Neuronal stem cell (in vitro differentiated cells): Measurements from ENCODE around the gene MYCBPAP.

Experiments used
- DNase-seq: peaks from one replicate; pipeline ENCODE4 v3.0.0-alpha.2; 2013; ENCODE audit warnings: low spot score
- H2AFZ ChIP-seq: one replicate; pipeline ENCODE4 v1.6.1; 2013; ENCODE audit warnings: mild to moderate bottlenecking, low read length, inconsistent platforms
- H2AK5ac ChIP-seq: 2 replicates; pipeline ENCODE4 v1.6.1; 2013; ENCODE audit warnings: low read depth, mild to moderate bottlenecking, inconsistent platforms, low read length, moderate library complexity, mixed read lengths
- H2BK120ac ChIP-seq: 2 replicates; pipeline ENCODE4 v1.6.1; 2013; ENCODE audit warnings: low read depth, mild to moderate bottlenecking, inconsistent platforms, low read length, moderate library complexity, mixed read lengths
- H2BK12ac ChIP-seq: one replicate; pipeline ENCODE4 v1.6.1; 2013; ENCODE audit warnings: low read length, inconsistent platforms
- H2BK15ac ChIP-seq: 2 replicates; pipeline ENCODE4 v1.6.1; 2013; ENCODE audit warnings: mild to moderate bottlenecking, low read length, inconsistent platforms, mixed read lengths
- H2BK5ac ChIP-seq: one replicate; pipeline ENCODE4 v1.6.1; 2013; ENCODE audit warnings: inconsistent platforms, mild to moderate bottlenecking, low read length, moderate library complexity
- H3K14ac ChIP-seq: one replicate; pipeline ENCODE4 v1.6.1; 2013; ENCODE audit warnings: low read length, inconsistent platforms
- H3K18ac ChIP-seq: 2 replicates; pipeline ENCODE4 v1.6.1; 2013; ENCODE audit warnings: low read length, inconsistent platforms
- H3K23ac ChIP-seq: 2 replicates; pipeline ENCODE4 v1.6.1; 2013; ENCODE audit warnings: low read depth, mild to moderate bottlenecking, mixed read lengths, low read length, inconsistent platforms; ENCODE audit not compliant: poor library complexity
- H3K27ac ChIP-seq: replicated peaks from 3 replicates; pipeline ENCODE4 v1.5.1; 2013; ENCODE audit warnings: low read length, inconsistent platforms
- H3K27me3 ChIP-seq, 3 experiments: 2 replicates each; pipeline ENCODE4 v1.6.1; 2013; ENCODE audit warnings: low read length in 3 of 3, mild to moderate bottlenecking in 2 of 3, inconsistent platforms in 1 of 3, low read depth in 1 of 3, mixed read lengths in 1 of 3, moderate library complexity in 1 of 3; ENCODE audit not compliant: control insufficient read depth in 3 of 3, insufficient read depth in 3 of 3
- H3K36me3 ChIP-seq, 2 donors: replicated peaks in 1 of 2; 2 replicates each; pipeline ENCODE4 v1.6.1; 2013; ENCODE audit warnings: low read length in 2 of 2; ENCODE audit not compliant: control insufficient read depth in 2 of 2, insufficient read depth in 2 of 2
- H3K4ac ChIP-seq: 2 replicates; pipeline ENCODE4 v1.6.1; 2013; ENCODE audit warnings: inconsistent platforms, mild to moderate bottlenecking, low read length, moderate library complexity
- H3K4me1 ChIP-seq, 2 donors: 1 replicate in 1 of 2; 2 replicates in 1 of 2; pipeline ENCODE4 v1.6.1; 2013; ENCODE audit warnings: low read length in 2 of 2, low read depth in 1 of 2; ENCODE audit not compliant: control insufficient read depth in 2 of 2, insufficient read depth in 1 of 2
- H3K4me2 ChIP-seq: one replicate; pipeline ENCODE4 v1.6.1; 2013; ENCODE audit warnings: mild to moderate bottlenecking, low read length, inconsistent platforms; ENCODE audit not compliant: insufficient read depth, poor library complexity, severe bottlenecking
- H3K4me3 ChIP-seq, 2 donors: 2 replicates each; pipeline ENCODE4 v1.5.1; 2013; ENCODE audit warnings: low read length in 2 of 2, mild to moderate bottlenecking in 2 of 2, inconsistent platforms in 1 of 2, moderate library complexity in 1 of 2
- H3K79me1 ChIP-seq: one replicate; pipeline ENCODE4 v1.6.1; 2013; ENCODE audit warnings: low read depth, mild to moderate bottlenecking, inconsistent platforms, low read length, moderate library complexity
- H3K9ac ChIP-seq: one replicate; pipeline ENCODE4 v1.6.1; 2013; ENCODE audit warnings: mild to moderate bottlenecking, low read depth, low read length, inconsistent platforms; ENCODE audit not compliant: poor library complexity
- H3K9me3 ChIP-seq, 2 donors: replicated peaks in 1 of 2; 2 replicates each; pipeline versions ENCODE3 to v1.6.1; 2013; ENCODE audit warnings: low read length in 2 of 2, mild to moderate bottlenecking in 2 of 2, inconsistent platforms in 1 of 2, low read depth in 1 of 2, mixed read lengths in 1 of 2, moderate library complexity in 1 of 2; ENCODE audit not compliant: control insufficient read depth in 2 of 2, insufficient read depth in 1 of 2
- H4K8ac ChIP-seq: one replicate; pipeline ENCODE4 v1.6.1; 2013; ENCODE audit warnings: low read depth, mild to moderate bottlenecking, inconsistent platforms, low read length, moderate library complexity
- H4K91ac ChIP-seq: one replicate; pipeline ENCODE4 v1.6.1; 2013; ENCODE audit warnings: low read length, low read depth, mild to moderate bottlenecking, inconsistent platforms; ENCODE audit not compliant: poor library complexity
- WGBS, 2 donors: extraction: QIAGEN DNeasy Blood & Tissue Kit; methylation state at CpG; one replicate each; pipeline ENCODE4 v1.1.7; 2013; ENCODE audit warnings: missing lambda C conversion rate in 2 of 2, mixed read lengths in 1 of 2; ENCODE audit not compliant: insufficient read length in 2 of 2, insufficient replicate concordance in 1 of 2; ENCODE audit errors: extremely low coverage in 2 of 2; 5-methylcytosine and 5-hydroxymethylcytosine counted together

MYCBPAP gene

DNA sequence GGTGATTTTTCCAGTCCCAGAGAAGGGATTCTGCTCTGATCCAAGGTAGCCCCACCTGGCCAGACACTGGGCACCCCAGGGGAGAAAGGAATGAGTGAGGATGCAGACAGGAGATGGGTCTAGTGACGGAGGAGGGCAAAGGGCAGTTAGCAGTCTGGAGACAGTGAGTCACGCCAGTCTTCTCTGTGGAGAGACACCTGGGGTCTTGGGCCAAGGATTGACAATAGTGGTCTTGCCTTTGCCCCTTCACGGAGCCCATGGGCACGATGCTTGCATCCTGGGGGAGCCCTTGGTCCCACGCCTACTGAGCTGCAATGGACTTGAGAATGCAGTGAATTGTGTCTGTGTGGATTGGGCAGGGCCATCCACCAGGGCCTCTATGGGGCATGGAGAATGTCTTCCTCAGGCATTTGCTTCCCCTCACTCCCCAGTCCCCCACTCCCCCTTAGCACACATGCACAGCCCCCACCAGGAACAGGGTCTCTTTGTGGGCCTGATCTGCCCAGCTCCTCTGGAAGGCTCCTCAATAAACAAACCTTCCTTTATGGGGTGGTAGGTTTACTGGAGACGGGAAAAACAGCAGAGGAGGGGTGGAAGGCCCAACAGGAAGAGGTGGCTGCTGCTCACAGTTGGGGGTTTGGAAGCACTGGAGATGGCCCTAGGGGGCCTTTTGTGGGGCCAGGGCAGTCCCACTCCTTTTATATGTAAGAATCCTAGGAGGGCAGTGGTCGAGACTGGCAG is 41.0 kb upstream of the MYCBPAP start:
- no peak overlapping the region for H3K9ac ChIP-seq
- H3K4me2 ChIP-seq: no peak overlapping the region
- H2BK5ac ChIP-seq: peak overlapping the region; percentile 78
- H3K27ac ChIP-seq: no peak overlapping the region
- no peak overlapping the region for H3K14ac ChIP-seq
- H2BK120ac ChIP-seq: no peak overlapping the region
- peaks cover 4 to 8% of the 10 kb centered on the region in 2 donors for H3K9me3 ChIP-seq
- no CpG with 5 or more reads among the region's 7 CpGs for WGBS, 2 donors
- no peak overlapping the region for H3K4me3 ChIP-seq
- H3K79me1 ChIP-seq: no peaks in the 10 kb centered on the region
- peaks cover 0 to 5% of the 10 kb centered on the region in 2 donors for H3K4me1 ChIP-seq
- H4K8ac ChIP-seq: no peak overlapping the region
- no peak overlapping the region for H3K18ac ChIP-seq
- no peak overlapping the region for H2AFZ ChIP-seq
- peak overlapping the region; percentile 91 for H2AK5ac ChIP-seq
- H3K4ac ChIP-seq: no peak overlapping the region
- H3K36me3 ChIP-seq: no peaks in the 10 kb centered on the region
- no peak overlapping the region for H4K91ac ChIP-seq
- H2BK15ac ChIP-seq: no peak overlapping the region
- H3K27me3 ChIP-seq: peaks cover 16 to 71% (median 53%) of the 10 kb centered on the region in 3 experiments
- no peak overlapping the region for H2BK12ac ChIP-seq
- DNase-seq: no peak
- peak overlapping the region; percentile 89 for H3K23ac ChIP-seq

DNA sequence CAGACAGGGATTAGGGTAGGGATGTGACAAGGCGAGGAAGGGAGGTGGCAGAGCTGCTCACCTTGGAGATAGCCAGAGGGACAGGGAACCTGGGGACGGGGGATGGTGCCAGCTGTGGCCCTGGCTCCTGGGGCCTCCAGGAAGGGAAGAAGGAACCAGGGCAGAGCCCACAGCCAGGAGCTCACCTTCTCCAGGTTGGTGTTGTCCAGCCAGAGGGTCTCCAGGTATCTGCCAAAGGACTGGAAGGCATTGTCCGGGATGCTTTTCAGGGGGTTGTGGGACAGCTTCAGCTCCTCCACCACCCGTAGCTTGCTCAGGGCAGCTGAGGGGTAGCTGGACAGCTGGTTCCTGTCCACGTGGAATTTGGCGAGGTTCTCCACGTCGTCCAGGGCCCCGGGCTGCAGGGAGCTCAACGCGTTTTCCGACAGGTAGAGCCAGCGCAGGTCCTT is 40.4 kb upstream of the MYCBPAP start:
- Histone ChIP-seq H4K91ac (no peak overlapping the region), H3K27ac (no peak overlapping the region), H3K4me1 (peaks cover 0 to 8% of the 10 kb centered on the region in 2 donors), H3K23ac (peak overlapping the region; percentile 58), H4K8ac (no peak overlapping the region), H3K36me3 (no peaks in the 10 kb centered on the region), H3K18ac (peak overlapping the region; percentile 28), H3K9me3 (peaks cover 6 to 8% of the 10 kb centered on the region in 2 donors), H2AFZ (no peak overlapping the region), H2BK120ac (no peak overlapping the region), H3K4me3 (no peak overlapping the region), H3K27me3 (peaks cover 16 to 70% (median 53%) of the 10 kb centered on the region in 3 experiments), H2BK15ac (no peak overlapping the region), H3K4ac (no peak overlapping the region), H2BK12ac (no peak overlapping the region), H3K4me2 (no peak overlapping the region), H2AK5ac (peak overlapping the region; percentile 88), H2BK5ac (peak overlapping the region; percentile 78), H3K14ac (peak overlapping the region; percentile 97), H3K79me1 (no peaks in the 10 kb centered on the region), H3K9ac (no peak overlapping the region)
- no peak for DNase-seq
- no CpG with 5 or more reads among the region's 13 CpGs for WGBS, 2 donors

DNA sequence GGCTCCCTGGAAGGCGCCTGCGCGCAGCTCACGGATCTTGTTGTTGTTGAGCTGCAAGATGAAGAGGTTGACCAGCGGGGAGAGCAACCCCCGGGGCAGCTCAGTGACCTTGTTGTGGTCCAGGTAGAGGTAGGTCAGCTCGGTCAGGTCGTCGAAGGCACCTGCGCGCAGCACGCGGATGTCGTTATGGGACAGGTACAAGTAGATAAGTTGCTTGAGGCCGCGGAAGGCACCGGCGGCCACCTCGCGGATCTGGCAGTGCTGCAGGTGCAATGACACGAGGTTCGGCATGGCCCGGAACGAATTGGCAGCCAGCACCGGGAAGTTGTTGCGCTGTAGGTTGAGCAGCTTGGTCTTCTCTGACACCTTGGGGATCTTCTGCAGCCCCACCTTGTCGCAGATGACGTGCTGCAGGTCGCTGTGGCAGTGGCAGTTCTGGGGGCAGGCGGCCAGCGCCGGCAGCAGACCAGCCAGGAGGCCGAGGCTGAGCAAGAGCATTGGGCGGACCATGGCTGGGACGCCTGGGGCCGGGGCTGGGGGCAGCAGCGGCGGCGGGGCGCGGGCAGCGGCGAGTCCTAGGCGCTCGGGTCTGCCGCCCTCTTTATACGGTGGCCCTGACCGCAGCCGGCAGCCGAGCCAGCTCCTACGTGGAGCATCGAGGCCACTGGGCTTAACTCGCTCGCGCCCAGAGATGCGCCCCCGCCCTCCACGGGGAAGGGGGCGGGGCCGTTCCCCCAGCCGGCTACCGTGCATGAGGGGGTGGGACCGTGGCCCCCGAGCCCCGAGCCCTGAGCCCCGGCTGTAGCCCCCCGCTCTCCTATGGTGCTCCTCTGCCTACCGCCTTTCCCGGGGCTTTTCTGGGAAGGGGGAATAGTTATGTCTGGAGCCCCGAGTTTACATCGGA is 39.7 kb upstream of the MYCBPAP start, which contains the start of gene CHAD:
CHAD (minus strand) TSS at position 577 of the 904 bp plus-strand sequence; CDS start at position 510, 67 bp downstream.
- Histone ChIP-seq H3K9ac (peak within 1 kb of the TSS; percentile 81), H3K27me3 (peaks cover 16 to 71% (median 53%) of the 10 kb centered on the region in 3 experiments), H4K8ac (peak within 1 kb of the TSS; percentile 17), H3K36me3 (no peaks in the 10 kb centered on the region), H3K4me1 (peaks cover 0 to 8% of the 10 kb centered on the region in 2 donors), H3K18ac (peak within 1 kb of the TSS; percentile 94), H3K27ac (no peak within 1 kb of the TSS), H2AK5ac (peak within 1 kb of the TSS; percentile 88), H3K4me2 (peak within 1 kb of the TSS; percentile 69), H3K9me3 (peaks cover 6 to 8% of the 10 kb centered on the region in 2 donors), H2BK12ac (peak within 1 kb of the TSS; percentile 82), H2BK120ac (no peak within 1 kb of the TSS), H2BK5ac (peak within 1 kb of the TSS; percentile 78), H3K4ac (no peak within 1 kb of the TSS), H3K23ac (peak within 1 kb of the TSS; percentile 65), H3K14ac (peak within 1 kb of the TSS; percentile 97), H3K4me3 (peak within 1 kb of the TSS in 1 of 2 donors; percentile 67), H2AFZ (peak within 1 kb of the TSS; percentile 78), H2BK15ac (no peak within 1 kb of the TSS), H3K79me1 (no peaks in the 10 kb centered on the region), H4K91ac (no peak within 1 kb of the TSS)
- WGBS, 2 donors: no CpG with 5 or more reads among the region's 71 CpGs
- peak; percentile 12 for DNase-seq
